ENCODE data around the gene C6orf120. TPM values are rescaled to one million over a fixed set of nuclear protein-coding genes. Genes with fewer than 3 reads are reported as not detected.

C6orf120 gene
- total and polyA plus RNA-seq, 7 donors, result 9.2 to 42.1 (median 18.7) TPM

DNA sequence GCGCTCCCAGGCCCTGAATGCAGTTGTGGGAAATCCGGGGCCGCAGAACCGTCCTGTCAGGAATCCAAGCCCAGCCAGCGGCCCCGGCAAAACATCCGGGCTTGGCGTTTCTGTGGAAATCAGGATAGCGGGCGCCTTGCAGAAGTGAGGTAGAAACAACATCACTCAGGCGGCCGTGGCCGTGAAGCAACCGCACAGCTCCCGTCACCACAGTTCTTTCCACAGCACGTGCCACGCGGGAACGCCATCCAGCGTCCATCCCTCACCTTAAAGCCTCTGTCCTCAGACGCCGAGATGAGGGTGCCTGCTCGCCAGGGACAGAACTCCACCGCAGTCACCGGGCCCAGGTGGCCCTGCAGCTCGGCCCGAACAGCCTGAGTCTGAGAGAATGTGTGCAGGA, 34.2 kb upstream of the C6orf120 start:
- 95 to 96% (median 96%) methylated on average over 27 of the region's 27 CpGs for WGBS, 3 donors
- DNase-seq (no peak), ATAC-seq (no peak)
- H3K4me3 ChIP-seq, result no peak overlapping the region
- H3K27me3 ChIP-seq (ENCODE audit: insufficient read depth in 3 of 3, low read length in 2 of 3), result no peaks in the 10 kb centered on the region
- H3K36me3 ChIP-seq (ENCODE audit: insufficient read depth in 1 of 2, low read depth in 1 of 2), result peaks cover 3 to 72% of the 10 kb centered on the region in 2 donors
- TF ChIP-seq, protein P1, sequence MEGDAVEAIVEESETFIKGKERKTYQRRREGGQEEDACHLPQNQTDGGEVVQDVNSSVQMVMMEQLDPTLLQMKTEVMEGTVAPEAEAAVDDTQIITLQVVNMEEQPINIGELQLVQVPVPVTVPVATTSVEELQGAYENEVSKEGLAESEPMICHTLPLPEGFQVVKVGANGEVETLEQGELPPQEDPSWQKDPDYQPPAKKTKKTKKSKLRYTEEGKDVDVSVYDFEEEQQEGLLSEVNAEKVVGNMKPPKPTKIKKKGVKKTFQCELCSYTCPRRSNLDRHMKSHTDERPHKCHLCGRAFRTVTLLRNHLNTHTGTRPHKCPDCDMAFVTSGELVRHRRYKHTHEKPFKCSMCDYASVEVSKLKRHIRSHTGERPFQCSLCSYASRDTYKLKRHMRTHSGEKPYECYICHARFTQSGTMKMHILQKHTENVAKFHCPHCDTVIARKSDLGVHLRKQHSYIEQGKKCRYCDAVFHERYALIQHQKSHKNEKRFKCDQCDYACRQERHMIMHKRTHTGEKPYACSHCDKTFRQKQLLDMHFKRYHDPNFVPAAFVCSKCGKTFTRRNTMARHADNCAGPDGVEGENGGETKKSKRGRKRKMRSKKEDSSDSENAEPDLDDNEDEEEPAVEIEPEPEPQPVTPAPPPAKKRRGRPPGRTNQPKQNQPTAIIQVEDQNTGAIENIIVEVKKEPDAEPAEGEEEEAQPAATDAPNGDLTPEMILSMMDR (IDR thresholded peaks at IDR 0.05), result no peak
- H3K9me3 ChIP-seq, result no peaks in the 10 kb centered on the region
- intact Hi-C loops (cut with DNase I), result no loop called here
- H3K4me1 ChIP-seq, result no peaks in the 10 kb centered on the region
- H3K27ac ChIP-seq, result no peak overlapping the region

DNA sequence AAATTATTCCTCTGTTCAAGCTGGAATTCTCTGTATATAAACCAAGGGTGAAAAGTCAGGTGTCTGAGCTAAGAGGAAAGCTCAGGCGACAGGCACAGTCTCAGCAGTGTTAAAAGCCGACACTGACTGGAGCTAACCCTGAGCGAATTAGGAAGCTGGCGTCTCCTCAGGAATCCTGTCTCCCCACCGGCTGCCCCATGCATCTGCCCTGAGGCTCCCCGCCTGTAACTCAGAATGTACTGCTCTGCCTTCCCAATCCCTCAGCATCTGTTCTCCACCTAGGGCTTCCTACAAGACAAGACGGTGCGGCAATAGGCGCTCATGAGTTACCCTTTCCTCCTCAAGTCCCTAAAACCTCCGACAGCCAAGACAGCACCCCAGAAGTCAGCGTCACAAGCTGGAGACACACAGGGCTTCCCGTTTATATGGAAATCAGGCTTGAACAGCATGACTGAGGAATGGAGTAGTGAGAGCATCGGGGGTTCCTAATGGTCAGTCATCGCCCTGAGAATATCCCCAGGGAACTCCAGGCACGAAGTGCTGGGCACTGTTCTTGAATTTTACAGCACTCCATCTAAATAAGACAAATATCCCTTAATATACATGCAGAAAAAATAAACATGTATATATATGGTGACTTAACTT, 33.6 kb upstream of the C6orf120 start:
- Histone ChIP-seq H3K36me3 (ENCODE audit: insufficient read depth in 1 of 2, low read depth in 1 of 2) (peaks cover 3 to 71% of the 10 kb centered on the region in 2 donors), H3K4me3 (no peak overlapping the region), H3K27me3 (ENCODE audit: insufficient read depth in 3 of 3, low read length in 2 of 3) (no peaks in the 10 kb centered on the region), H3K27ac (no peak overlapping the region), H3K4me1 (no peaks in the 10 kb centered on the region), H3K9me3 (no peaks in the 10 kb centered on the region)
- TF ChIP-seq, protein P1 (IDR thresholded peaks at IDR 0.05), result no peak
- no peak for DNase-seq
- ATAC-seq, result no peak
- intact Hi-C loops (cut with DNase I), result no loop called here
- 85 to 92% (median 92%) methylated on average over 15 of the region's 15 CpGs for WGBS, 3 donors

DNA sequence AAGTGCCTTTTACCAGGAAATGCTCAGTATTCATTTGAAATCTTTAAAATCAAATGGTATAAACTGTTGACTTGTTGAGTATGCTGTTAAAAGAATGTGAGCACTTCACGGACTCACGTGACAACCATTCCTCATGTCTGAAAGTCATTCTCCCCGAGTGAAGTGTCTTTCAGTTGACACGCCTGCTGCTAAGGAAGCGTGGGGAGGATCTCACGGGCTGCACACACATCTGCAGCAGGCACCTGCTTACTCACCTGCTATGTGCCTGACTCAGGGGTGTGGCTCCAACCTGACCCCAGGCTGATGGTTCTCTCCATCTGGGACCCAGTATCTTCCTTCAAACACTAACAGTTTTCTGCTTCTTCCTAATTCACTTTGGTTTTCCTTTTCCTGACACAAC, 32.8 kb upstream of the C6orf120 start:
- Histone ChIP-seq H3K4me1 (no peaks in the 10 kb centered on the region), H3K4me3 (no peak overlapping the region), H3K36me3 (ENCODE audit: insufficient read depth in 1 of 2, low read depth in 1 of 2) (peaks cover 3 to 63% of the 10 kb centered on the region in 2 donors), H3K27me3 (ENCODE audit: insufficient read depth in 3 of 3, low read length in 2 of 3) (no peaks in the 10 kb centered on the region), H3K9me3 (no peaks in the 10 kb centered on the region), H3K27ac (no peak overlapping the region)
- intact Hi-C loops (cut with DNase I), result no loop called here
- WGBS, 3 donors, result 85 to 90% (median 85%) methylated on average over 6 of the region's 6 CpGs
- no peak for ATAC-seq
- DNase-seq, result no peak
- TF ChIP-seq, protein P1 (IDR thresholded peaks at IDR 0.05), result no peak

DNA sequence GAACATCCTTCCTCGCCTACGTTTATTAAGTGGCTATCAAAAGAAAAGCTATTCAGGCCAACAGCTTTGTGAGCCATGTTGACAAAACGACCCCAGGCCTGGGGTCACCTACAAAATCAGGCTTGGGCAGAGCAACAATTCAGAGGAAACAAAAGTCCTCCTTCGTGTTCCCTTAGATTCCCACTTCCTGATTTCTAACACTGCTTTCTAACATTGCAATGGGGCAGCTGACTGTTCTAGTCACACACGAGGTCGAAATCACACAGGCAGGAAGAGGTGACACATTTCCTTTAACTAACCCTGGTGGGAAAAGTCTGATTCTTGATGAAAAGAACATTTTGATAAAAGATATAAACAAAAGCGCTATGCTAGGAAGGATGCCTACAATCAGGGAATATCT, 32.0 kb upstream of the C6orf120 start:
- Histone ChIP-seq H3K27ac (peak overlapping the region; percentile 15), H3K4me3 (no peak overlapping the region), H3K9me3 (no peaks in the 10 kb centered on the region), H3K27me3 (ENCODE audit: insufficient read depth in 3 of 3, low read length in 2 of 3) (no peaks in the 10 kb centered on the region), H3K4me1 (no peaks in the 10 kb centered on the region), H3K36me3 (ENCODE audit: insufficient read depth in 1 of 2, low read depth in 1 of 2) (peaks cover 3 to 58% of the 10 kb centered on the region in 2 donors)
- whole genome bisulfite sequencing, 3 donors, result 64 to 68% (median 65%) methylated on average over 7 of the region's 7 CpGs
- DNase-seq, result no peak
- intact Hi-C loops (cut with DNase I), result no loop called here
- TF ChIP-seq, protein P1 (IDR thresholded peaks at IDR 0.05), result no peak
- ATAC-seq, result peak in 1 of 4 donors; percentile 30

DNA sequence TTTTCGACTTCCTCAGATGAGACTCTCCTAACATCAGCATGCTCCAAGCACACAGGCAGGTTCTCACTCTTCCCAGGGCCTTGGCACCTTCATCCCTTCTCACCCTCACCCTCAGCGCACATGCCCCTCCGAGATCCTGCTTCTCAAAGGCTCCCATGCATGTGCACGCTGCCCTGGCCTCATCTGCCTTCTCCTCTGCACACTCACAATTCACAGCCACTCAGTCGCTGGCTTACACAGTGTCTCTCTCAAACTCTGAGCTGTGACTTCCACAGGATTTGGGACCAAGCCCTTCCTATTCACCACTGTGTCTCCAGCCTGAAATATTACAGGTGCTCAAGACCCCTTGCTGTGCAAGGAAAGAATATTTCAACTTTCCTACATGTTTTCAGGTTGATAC, 30.4 kb upstream of the C6orf120 start:
- TF ChIP-seq, protein P1 (IDR thresholded peaks at IDR 0.05), result no peak
- Histone ChIP-seq H3K4me1 (no peaks in the 10 kb centered on the region), H3K4me3 (no peak overlapping the region), H3K9me3 (no peaks in the 10 kb centered on the region), H3K36me3 (ENCODE audit: insufficient read depth in 1 of 2, low read depth in 1 of 2) (peaks cover 3 to 49% of the 10 kb centered on the region in 2 donors), H3K27ac (no peak overlapping the region), H3K27me3 (ENCODE audit: insufficient read depth in 3 of 3, low read length in 2 of 3) (no peaks in the 10 kb centered on the region)
- DNase-seq (no peak), ATAC-seq (no peak)
- WGBS, 3 donors, result 94 to 96% (median 94%) methylated on average over 5 of the region's 5 CpGs
- intact Hi-C loops (cut with DNase I), result no loop called here

Data from psoas muscle (tissue), 8 donors.